ENCODE data around the gene MYL12A.
"Not testable (repeated sequence)": the region's sequence is repeated elsewhere in the genome, so short reads cannot be mapped to it uniquely, and the experiment has no call there.

Gene MYL12A

DNA sequence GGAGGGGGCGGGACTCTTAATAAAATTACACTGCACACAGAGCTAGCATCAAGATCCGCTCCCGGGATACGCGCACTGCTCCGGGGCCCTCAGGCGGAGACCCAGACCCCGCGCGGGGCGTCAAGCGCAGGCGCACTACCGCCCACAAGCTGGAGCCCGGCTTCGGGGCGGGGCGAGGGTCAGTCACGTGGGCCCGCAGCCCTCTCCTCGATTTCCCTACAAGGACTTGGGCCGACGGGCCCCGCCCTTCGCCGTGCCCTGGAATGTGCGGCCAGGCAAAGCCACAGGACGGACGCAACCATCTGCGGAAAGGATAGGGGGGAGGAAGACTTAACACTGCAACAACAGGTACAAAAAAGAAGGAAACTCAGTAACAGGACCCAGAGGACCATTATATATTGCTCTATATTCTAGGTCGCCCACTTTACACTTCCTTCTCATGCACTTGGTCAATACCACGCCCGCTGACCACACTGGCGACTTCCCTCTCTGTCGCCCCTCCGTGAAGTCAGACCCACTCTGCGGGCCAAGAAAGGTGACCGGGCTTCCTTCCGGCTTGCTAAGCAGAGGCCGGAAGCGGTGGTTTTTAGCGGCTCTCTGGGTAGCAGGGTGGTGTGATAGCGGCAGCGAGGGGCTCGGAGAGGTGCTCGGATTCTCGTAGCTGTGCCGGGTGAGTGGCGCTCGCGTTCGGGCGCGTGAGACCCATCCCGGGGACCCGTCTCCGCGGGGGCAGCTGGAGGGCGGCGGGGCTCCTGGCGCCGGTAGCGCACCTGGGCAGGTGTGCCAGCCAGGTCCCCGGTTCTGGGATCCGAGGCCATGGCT lies at the start of gene MYL12A:
Gene MYL12A (plus strand): TSS at position 562 of the 822 bp plus-strand sequence. CDS start 5,447 bp downstream, outside the sequence.
- Mint-ChIP-seq H3K27ac (peak within 1 kb of the TSS; percentile 99), H3K9me3 (no peaks in the 10 kb centered on the region), H3K4me3 (peak within 1 kb of the TSS; percentile 98), H3K4me1 (peaks cover 52% of the 10 kb centered on the region), H3K27me3 (no peaks in the 10 kb centered on the region), H3K36me3 (peaks cover 9% of the 10 kb centered on the region)

GRCh38 chr18:3198260-3198860 lies 49.2 kb upstream of the MYL12A start:
- H3K4me3 Mint-ChIP-seq, H3K4me1 Mint-ChIP-seq, H3K27ac Mint-ChIP-seq: not testable (repeated sequence)

DNA sequence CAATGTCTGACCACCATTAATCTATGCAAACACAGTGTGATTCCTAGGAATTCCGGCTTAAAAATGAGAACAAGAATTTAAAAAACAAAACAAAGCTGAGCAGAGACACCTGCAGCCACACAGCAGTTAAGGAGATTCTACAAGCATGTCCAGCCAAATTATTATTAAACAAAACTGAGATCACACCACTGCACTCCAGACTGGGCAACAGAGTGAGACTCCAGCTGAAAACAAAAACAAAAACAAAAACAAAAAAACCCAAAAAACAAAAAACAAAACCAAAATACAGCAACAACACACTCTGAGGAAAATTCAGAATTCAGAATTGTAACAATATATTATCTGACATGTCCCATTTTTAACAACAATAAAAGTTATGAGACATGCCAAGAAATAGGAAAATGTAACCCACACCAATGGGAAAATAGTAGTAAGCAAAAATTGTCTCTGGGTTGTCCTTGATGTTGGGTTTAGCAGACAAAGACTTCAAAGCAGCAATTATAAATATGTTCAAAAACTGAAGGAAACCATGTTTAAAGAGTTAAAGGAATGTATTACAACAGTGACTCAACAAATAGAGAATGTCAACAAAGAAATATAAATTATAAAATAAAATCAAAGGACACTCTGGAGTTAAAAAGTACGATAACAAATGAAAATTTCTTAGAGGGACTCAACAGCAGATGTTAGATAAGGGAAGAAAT lies 47.5 kb upstream of the MYL12A start:
- Mint-ChIP-seq H3K27me3 (no peaks in the 10 kb centered on the region), H3K27ac (no peak overlapping the region), H3K4me3 (no peak overlapping the region), H3K4me1 (no peaks in the 10 kb centered on the region), H3K36me3 (peaks cover 20% of the 10 kb centered on the region), H3K9me3 (peaks cover 19% of the 10 kb centered on the region)

More at GRCh38 chr18:3198260-3198860, 49.2 kb upstream of the MYL12A start:
- H3K27me3 Mint-ChIP-seq, H3K9me3 Mint-ChIP-seq: not testable (repeated sequence)
- H3K36me3 Mint-ChIP-seq = peaks cover 10% of the 10 kb centered on the region

- Mint-ChIP-seq H3K4me3 (no peak overlapping the region), H3K9me3 (peaks cover 19% of the 10 kb centered on the region), H3K36me3 (peaks cover 29% of the 10 kb centered on the region)
Measured at GRCh38 chr18:3205239-3205638, 42.4 kb upstream of the MYL12A start.

GRCh38 chr18:3207565-3207964 lies 40.0 kb upstream of the MYL12A start:
- Mint-ChIP-seq H3K9me3 (peaks cover 19% of the 10 kb centered on the region), H3K4me1 (no peaks in the 10 kb centered on the region), H3K36me3 (peaks cover 26% of the 10 kb centered on the region), H3K27ac (no peak overlapping the region), H3K27me3 (no peaks in the 10 kb centered on the region), H3K4me3 (no peak overlapping the region)

More at GRCh38 chr18:3205239-3205638, 42.4 kb upstream of the MYL12A start:
- Mint-ChIP-seq H3K27ac (no peak overlapping the region), H3K27me3 (no peaks in the 10 kb centered on the region), H3K4me1 (no peaks in the 10 kb centered on the region)

GRCh38 chr18:3209859-3210569 lies 37.6 kb upstream of the MYL12A start:
- no peaks in the 10 kb centered on the region for H3K27me3 Mint-ChIP-seq
- H3K4me1 Mint-ChIP-seq = peaks cover 16% of the 10 kb centered on the region
- H3K4me3 Mint-ChIP-seq = no peak overlapping the region
- H3K36me3 Mint-ChIP-seq = peaks cover 13% of the 10 kb centered on the region
- H3K9me3 Mint-ChIP-seq = peaks cover under 1% of the 10 kb centered on the region
- H3K27ac Mint-ChIP-seq = no peak overlapping the region

- Mint-ChIP-seq H3K4me3 (no peak overlapping the region), H3K36me3 (peaks cover 5% of the 10 kb centered on the region), H3K27ac (no peak overlapping the region), H3K27me3 (no peaks in the 10 kb centered on the region), H3K9me3 (no peaks in the 10 kb centered on the region), H3K4me1 (peaks cover 16% of the 10 kb centered on the region)
Measured at GRCh38 chr18:3211236-3211992, 36.2 kb upstream of the MYL12A start.

DNA sequence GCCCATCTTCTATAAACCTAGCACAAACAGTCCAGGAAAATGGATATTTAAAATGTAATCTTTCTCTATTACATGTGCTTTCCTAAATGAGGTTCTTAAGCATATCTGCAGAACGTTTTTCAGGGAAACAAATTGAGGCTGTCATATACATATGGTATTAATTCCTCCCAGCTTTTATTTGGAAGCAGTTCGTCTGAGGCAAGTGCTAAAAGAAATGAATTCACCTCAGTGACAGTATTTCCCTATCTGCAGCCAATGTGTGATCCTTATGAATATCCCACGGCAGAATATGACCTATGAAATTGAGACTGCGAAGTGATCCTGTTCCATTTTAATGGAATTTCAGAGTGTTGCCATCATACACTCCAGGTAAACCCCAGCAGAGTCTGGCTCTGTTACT lies 34.9 kb upstream of the MYL12A start:
- H3K9me3 Mint-ChIP-seq = no peaks in the 10 kb centered on the region
- H3K27me3 Mint-ChIP-seq = no peaks in the 10 kb centered on the region
- H3K4me3 Mint-ChIP-seq = no peak overlapping the region
- H3K4me1 Mint-ChIP-seq = peaks cover 16% of the 10 kb centered on the region
- H3K27ac Mint-ChIP-seq = no peak overlapping the region
- peaks cover 6% of the 10 kb centered on the region for H3K36me3 Mint-ChIP-seq

- Mint-ChIP-seq H3K27me3 (no peaks in the 10 kb centered on the region), H3K36me3 (peaks cover 6% of the 10 kb centered on the region), H3K4me1 (peaks cover 16% of the 10 kb centered on the region), H3K9me3 (no peaks in the 10 kb centered on the region), H3K4me3 (no peak overlapping the region), H3K27ac (no peak overlapping the region)
Measured at GRCh38 chr18:3213300-3214059, 34.1 kb upstream of the MYL12A start.

DNA sequence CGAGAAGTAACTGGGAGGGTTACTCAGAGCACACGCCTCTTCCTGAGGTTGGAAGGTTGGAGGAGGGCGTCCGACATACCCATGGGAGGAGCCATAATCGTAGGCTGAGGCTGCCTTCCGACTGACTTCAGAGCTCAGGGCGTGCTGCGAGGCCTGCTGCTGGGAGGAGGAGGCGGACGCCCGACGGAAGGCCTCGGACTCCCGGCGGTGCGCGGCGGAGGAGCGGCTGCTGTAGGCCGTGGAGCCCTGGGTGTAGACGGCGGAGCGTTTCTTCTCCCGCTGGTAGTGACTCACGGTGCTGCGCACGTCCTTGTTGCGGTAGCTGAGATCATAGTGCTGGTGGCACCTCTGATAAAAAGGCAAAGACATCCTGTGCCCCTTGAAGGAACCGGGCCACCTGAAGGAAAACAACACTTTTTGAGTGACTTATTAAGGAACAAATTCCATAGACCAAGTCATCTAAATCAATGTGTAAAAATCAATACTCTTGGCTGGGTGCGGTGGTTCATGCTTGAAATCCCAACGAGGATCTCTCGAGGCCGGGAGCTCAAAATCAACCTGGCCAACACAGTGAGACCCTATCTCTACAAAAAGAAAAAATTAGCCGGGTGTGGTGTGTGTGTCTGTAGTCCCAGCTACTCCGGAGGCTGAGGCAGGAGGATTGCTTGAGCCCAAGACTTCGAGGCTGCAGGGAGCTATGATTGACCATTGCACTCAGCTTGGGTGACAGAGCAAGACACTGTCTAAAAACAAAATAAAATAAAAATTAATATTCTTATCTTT lies 32.6 kb upstream of the MYL12A start:
- Mint-ChIP-seq H3K4me1 (peaks cover 16% of the 10 kb centered on the region), H3K4me3 (no peak overlapping the region), H3K36me3 (peaks cover 5% of the 10 kb centered on the region), H3K9me3 (no peaks in the 10 kb centered on the region), H3K27ac (no peak overlapping the region), H3K27me3 (no peaks in the 10 kb centered on the region)

DNA sequence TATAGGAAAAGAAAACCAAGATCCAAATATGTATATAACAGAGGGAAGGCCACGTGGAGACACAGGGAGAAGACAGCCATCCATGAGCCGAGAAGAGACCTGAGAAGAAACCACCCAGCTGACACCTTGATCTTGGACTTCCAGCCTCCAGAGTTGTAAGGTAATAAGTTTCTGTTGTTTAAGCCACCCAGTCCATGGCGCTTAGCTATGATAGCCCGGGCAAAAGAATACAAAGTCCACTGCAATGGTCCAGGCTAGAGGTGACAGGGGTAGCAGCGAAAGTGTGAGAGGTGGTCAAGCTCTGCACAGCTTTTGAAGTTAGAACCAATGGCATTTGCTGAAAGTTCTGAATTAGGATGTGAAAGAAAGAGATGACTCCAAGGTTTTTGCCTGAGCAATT lies 30.6 kb upstream of the MYL12A start:
- Mint-ChIP-seq H3K9me3 (no peaks in the 10 kb centered on the region), H3K36me3 (peaks cover 2% of the 10 kb centered on the region), H3K27me3 (no peaks in the 10 kb centered on the region), H3K4me3 (no peak overlapping the region), H3K4me1 (peaks cover 16% of the 10 kb centered on the region), H3K27ac (no peak overlapping the region)

DNA sequence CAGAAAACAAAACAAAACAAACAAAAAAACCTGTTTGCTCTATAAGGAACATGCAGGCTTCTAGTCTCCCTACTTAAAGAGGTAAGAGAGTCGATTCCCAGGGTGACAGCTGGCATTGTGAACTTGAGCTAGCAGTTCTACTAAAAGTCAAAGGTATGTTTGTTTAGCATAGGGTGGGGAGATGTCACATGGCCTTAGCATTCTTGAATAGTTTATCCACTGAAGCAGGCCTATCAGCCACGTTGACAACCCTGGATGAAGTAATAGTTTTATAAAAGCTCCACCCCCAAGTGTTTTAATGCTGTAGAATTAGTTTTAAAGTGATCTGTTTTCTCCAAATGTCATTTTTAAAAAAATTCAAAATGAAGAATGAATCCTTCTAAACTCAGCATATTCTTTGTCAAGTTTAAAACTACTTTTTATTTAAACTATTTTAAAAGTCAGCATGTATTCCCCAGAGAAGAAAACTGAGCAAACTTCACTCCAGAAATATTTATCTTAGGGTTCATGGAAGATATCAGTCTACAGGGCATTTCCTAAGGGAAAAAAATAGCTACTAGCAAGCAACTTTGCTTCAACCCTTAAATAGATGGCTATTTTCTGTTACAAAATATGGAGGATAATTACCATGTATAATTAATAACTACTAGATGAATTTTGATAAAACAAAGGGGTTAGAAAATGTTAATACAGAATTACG lies 29.5 kb upstream of the MYL12A start:
- H3K27ac Mint-ChIP-seq = no peak overlapping the region
- no peaks in the 10 kb centered on the region for H3K9me3 Mint-ChIP-seq
- no peaks in the 10 kb centered on the region for H3K27me3 Mint-ChIP-seq
- peaks cover 2% of the 10 kb centered on the region for H3K36me3 Mint-ChIP-seq
- H3K4me1 Mint-ChIP-seq = peaks cover 12% of the 10 kb centered on the region
- no peak overlapping the region for H3K4me3 Mint-ChIP-seq

- Mint-ChIP-seq H3K4me1 (peaks cover 4% of the 10 kb centered on the region), H3K4me3 (no peak overlapping the region), H3K9me3 (no peaks in the 10 kb centered on the region), H3K36me3 (peaks cover 2% of the 10 kb centered on the region), H3K27ac (no peak overlapping the region), H3K27me3 (no peaks in the 10 kb centered on the region)
Measured at GRCh38 chr18:3218819-3219218, 28.8 kb upstream of the MYL12A start.
